GM23338 (cell line): ENCODE results near the gene UQCC5.

Experiments
- POLR2AphosphoS5 ChIP-seq: IDR thresholded peaks from 2 replicates; pipeline ENCODE4 v1.6.1; 2016; ENCODE audit warnings: antibody characterized with exemption, low read depth
- TF ChIP-seq, protein P1 (sequence below), 2 experiments: fragments of 200-600 bp in 1 of 2; sonication (generic) in 1 of 2; conservative IDR thresholded peaks; 2 replicates each; pipeline versions ENCODE4 v1.5.1 to v1.6.1; 2016 to 2017; ENCODE audit warnings: antibody characterized with exemption in 2 of 2, low read depth in 2 of 2, mild to moderate bottlenecking in 2 of 2, moderate library complexity in 1 of 2
- TF ChIP-seq, protein P2 (sequence below): IDR thresholded peaks from one replicate; pipeline ENCODE4 v1.6.1; 2018; ENCODE audit warnings: antibody characterized with exemption; ENCODE audit not compliant: unreplicated experiment

DNA sequence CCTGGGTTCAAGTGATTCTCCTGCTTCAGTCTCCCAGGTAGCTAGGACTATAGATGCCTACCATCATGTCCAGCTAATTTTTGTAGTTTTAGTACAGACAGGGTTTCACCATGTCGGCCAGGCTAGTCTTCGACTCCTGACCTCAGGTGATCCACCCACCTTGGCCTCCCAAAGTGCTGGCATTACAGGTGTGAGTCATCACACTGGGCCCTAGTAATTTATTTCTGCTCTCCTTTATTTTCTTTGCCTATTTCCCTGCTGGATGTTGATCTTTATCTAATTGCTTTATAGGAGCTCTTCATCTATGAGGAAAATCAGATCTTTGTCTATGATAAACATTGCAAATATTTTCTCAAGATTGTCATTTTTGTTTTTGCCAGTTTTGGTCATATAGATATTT, 31.7 kb downstream of the UQCC5 start:
- TF ChIP-seq POLR2AphosphoS5, result no peak
- TF ChIP-seq, protein P1, sequence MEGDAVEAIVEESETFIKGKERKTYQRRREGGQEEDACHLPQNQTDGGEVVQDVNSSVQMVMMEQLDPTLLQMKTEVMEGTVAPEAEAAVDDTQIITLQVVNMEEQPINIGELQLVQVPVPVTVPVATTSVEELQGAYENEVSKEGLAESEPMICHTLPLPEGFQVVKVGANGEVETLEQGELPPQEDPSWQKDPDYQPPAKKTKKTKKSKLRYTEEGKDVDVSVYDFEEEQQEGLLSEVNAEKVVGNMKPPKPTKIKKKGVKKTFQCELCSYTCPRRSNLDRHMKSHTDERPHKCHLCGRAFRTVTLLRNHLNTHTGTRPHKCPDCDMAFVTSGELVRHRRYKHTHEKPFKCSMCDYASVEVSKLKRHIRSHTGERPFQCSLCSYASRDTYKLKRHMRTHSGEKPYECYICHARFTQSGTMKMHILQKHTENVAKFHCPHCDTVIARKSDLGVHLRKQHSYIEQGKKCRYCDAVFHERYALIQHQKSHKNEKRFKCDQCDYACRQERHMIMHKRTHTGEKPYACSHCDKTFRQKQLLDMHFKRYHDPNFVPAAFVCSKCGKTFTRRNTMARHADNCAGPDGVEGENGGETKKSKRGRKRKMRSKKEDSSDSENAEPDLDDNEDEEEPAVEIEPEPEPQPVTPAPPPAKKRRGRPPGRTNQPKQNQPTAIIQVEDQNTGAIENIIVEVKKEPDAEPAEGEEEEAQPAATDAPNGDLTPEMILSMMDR (conservative IDR thresholded peaks at IDR 0.05; ENCODE audit: low read depth in 2 of 2), result no peak
- TF ChIP-seq, protein P2, sequence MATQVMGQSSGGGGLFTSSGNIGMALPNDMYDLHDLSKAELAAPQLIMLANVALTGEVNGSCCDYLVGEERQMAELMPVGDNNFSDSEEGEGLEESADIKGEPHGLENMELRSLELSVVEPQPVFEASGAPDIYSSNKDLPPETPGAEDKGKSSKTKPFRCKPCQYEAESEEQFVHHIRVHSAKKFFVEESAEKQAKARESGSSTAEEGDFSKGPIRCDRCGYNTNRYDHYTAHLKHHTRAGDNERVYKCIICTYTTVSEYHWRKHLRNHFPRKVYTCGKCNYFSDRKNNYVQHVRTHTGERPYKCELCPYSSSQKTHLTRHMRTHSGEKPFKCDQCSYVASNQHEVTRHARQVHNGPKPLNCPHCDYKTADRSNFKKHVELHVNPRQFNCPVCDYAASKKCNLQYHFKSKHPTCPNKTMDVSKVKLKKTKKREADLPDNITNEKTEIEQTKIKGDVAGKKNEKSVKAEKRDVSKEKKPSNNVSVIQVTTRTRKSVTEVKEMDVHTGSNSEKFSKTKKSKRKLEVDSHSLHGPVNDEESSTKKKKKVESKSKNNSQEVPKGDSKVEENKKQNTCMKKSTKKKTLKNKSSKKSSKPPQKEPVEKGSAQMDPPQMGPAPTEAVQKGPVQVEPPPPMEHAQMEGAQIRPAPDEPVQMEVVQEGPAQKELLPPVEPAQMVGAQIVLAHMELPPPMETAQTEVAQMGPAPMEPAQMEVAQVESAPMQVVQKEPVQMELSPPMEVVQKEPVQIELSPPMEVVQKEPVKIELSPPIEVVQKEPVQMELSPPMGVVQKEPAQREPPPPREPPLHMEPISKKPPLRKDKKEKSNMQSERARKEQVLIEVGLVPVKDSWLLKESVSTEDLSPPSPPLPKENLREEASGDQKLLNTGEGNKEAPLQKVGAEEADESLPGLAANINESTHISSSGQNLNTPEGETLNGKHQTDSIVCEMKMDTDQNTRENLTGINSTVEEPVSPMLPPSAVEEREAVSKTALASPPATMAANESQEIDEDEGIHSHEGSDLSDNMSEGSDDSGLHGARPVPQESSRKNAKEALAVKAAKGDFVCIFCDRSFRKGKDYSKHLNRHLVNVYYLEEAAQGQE, result no peak
